ENCODE measurements around the gene KATNIP.

Gene KATNIP

DNA sequence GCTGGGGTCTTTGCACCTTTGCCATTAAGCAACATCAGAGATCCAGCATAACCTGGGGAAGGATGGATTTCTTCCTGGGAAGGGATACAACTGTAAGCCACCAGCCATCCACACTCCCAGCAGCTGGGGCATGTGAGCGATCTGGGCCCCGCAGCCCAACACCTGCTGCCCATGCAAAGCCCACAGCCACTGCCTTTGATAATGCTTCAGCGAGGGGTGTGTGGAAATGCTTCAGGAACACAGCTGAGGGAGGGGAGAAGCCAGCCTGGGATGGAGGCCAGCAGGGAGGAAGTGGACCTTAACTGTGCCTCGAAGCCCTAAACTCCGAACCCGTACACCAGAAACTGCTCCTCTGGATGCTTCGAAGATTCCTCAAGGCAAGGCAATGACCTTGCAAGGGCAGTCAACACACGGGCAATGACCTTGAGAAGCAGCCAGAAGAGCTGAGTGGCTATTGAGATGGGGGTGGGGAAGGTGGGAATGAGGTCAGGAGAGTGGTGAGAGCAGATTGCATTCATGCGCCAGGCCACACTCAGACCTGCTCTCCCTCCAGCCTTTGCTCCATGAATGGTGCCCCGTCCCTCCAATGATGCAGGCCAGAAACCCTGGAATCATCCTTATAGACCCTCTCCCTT is 49.1 kb downstream of the KATNIP start:
- TF ChIP-seq, protein P1, sequence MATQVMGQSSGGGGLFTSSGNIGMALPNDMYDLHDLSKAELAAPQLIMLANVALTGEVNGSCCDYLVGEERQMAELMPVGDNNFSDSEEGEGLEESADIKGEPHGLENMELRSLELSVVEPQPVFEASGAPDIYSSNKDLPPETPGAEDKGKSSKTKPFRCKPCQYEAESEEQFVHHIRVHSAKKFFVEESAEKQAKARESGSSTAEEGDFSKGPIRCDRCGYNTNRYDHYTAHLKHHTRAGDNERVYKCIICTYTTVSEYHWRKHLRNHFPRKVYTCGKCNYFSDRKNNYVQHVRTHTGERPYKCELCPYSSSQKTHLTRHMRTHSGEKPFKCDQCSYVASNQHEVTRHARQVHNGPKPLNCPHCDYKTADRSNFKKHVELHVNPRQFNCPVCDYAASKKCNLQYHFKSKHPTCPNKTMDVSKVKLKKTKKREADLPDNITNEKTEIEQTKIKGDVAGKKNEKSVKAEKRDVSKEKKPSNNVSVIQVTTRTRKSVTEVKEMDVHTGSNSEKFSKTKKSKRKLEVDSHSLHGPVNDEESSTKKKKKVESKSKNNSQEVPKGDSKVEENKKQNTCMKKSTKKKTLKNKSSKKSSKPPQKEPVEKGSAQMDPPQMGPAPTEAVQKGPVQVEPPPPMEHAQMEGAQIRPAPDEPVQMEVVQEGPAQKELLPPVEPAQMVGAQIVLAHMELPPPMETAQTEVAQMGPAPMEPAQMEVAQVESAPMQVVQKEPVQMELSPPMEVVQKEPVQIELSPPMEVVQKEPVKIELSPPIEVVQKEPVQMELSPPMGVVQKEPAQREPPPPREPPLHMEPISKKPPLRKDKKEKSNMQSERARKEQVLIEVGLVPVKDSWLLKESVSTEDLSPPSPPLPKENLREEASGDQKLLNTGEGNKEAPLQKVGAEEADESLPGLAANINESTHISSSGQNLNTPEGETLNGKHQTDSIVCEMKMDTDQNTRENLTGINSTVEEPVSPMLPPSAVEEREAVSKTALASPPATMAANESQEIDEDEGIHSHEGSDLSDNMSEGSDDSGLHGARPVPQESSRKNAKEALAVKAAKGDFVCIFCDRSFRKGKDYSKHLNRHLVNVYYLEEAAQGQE (IDR thresholded peaks at IDR 0.05; ENCODE audit: insufficient replicate concordance, low read depth) = no peak
- TF ChIP-seq GABPA (IDR thresholded peaks at IDR 0.05; ENCODE audit: low read depth) (no peak), SPI1 (IDR thresholded peaks at IDR 0.05; ENCODE audit: borderline replicate concordance, low read depth) (no peak), POLR2AphosphoS5 (IDR thresholded peaks at IDR 0.05; ENCODE audit: low read depth) (no peak)
- TF ChIP-seq, protein P2, sequence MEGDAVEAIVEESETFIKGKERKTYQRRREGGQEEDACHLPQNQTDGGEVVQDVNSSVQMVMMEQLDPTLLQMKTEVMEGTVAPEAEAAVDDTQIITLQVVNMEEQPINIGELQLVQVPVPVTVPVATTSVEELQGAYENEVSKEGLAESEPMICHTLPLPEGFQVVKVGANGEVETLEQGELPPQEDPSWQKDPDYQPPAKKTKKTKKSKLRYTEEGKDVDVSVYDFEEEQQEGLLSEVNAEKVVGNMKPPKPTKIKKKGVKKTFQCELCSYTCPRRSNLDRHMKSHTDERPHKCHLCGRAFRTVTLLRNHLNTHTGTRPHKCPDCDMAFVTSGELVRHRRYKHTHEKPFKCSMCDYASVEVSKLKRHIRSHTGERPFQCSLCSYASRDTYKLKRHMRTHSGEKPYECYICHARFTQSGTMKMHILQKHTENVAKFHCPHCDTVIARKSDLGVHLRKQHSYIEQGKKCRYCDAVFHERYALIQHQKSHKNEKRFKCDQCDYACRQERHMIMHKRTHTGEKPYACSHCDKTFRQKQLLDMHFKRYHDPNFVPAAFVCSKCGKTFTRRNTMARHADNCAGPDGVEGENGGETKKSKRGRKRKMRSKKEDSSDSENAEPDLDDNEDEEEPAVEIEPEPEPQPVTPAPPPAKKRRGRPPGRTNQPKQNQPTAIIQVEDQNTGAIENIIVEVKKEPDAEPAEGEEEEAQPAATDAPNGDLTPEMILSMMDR (IDR thresholded peaks at IDR 0.05; ENCODE audit: insufficient read depth, low read length) = no peak
- no peak for DNase-seq (ENCODE audit: low read depth in 1 of 2, low spot score in 1 of 2)
- Histone ChIP-seq H3K27me3 (ENCODE audit: insufficient read depth, poor library complexity, severe bottlenecking) (no peaks in the 10 kb centered on the region), H3K27ac (replicated peaks) (no peak overlapping the region), H3K4me3 (replicated peaks; ENCODE audit: insufficient read depth, low read length) (no peak overlapping the region)

DNA sequence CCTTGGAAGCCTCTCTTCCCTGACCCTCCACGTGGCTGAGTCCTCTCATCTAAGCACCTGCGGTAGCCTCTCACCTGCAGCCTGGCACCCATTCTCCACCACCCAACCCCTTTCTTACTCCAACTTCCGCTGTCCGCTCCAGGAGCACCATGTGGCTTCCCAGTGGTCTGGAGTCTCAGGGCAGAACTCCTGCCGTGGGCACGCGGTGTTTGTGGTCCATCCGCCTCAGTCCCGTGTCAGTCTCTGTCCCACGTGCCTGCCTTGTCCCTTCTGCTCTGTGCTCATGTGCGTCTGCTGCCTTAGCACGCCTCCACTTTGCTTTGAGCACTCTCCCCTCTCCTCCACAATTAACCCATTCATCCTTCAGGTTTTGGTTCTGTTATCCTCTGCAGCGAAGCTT is 49.7 kb downstream of the KATNIP start:
- Histone ChIP-seq H3K4me3 (replicated peaks; ENCODE audit: insufficient read depth, low read length) (no peak overlapping the region), H3K27ac (replicated peaks) (no peak overlapping the region), H3K27me3 (ENCODE audit: insufficient read depth, poor library complexity, severe bottlenecking) (no peaks in the 10 kb centered on the region)
- no peak for DNase-seq (ENCODE audit: low read depth in 1 of 2, low spot score in 1 of 2)
- TF ChIP-seq, protein P2 (IDR thresholded peaks at IDR 0.05; ENCODE audit: insufficient read depth, low read length) = no peak
- TF ChIP-seq, protein P1 (IDR thresholded peaks at IDR 0.05; ENCODE audit: insufficient replicate concordance, low read depth) = no peak
- no peak for TF ChIP-seq GABPA (IDR thresholded peaks at IDR 0.05; ENCODE audit: low read depth)
- TF ChIP-seq POLR2AphosphoS5 (IDR thresholded peaks at IDR 0.05; ENCODE audit: low read depth) = no peak
- TF ChIP-seq SPI1 (IDR thresholded peaks at IDR 0.05; ENCODE audit: borderline replicate concordance, low read depth) = no peak

Measured in HL-60 (cell line).